ENCODE measurements around the gene CADM1. TPM values are rescaled to one million over a fixed set of nuclear protein-coding genes. Genes with fewer than 3 reads are reported as not detected.

Gene CADM1
- total RNA-seq, 1 experiment from 2014 or later, result 0.79 TPM

- Histone ChIP-seq H3K9ac (ENCODE audit: low read length) (no peak overlapping the region), H3K4me1 (ENCODE audit: control insufficient read depth in 1 of 2, insufficient read depth in 2 of 2, low read length in 2 of 2) (no peaks in the 10 kb centered on the region), H3K9me2 (ENCODE audit: insufficient read depth) (no peaks in the 10 kb centered on the region), H3K36me3 (ENCODE audit: control insufficient read depth in 1 of 2, insufficient read depth in 2 of 2, low read length in 2 of 2) (no peaks in the 10 kb centered on the region), H2AFZ (ENCODE audit: low read depth, low read length, poor library complexity, severe bottlenecking) (no peak overlapping the region), H3K27ac (ENCODE audit: low read depth, low read length) (no peak overlapping the region), H3K4me2 (ENCODE audit: low read length) (no peak overlapping the region), H3K27me3 (ENCODE audit: insufficient read depth, low read length) (no peaks in the 10 kb centered on the region), H3K4me3 (replicated peaks in 1 of 2; ENCODE audit: low read depth in 1 of 2, low read length in 2 of 2) (no peak overlapping the region), H3K79me2 (ENCODE audit: insufficient read depth, low read length) (no peaks in the 10 kb centered on the region), H4K20me1 (ENCODE audit: insufficient read depth) (no peaks in the 10 kb centered on the region), H3K9me3 (ENCODE audit: control insufficient read depth in 1 of 2, insufficient read depth in 1 of 2, low read depth in 1 of 2, low read length in 2 of 2) (peaks cover 0 to 6% of the 10 kb centered on the region in 2 experiments; a peak in 2 of 4 replicates)
- no peak for DNase-seq (ENCODE audit: low read depth, low spot score)
- ChIA-PET POLR2A (no interaction called here), CTCF (no interaction called here), RAD21 (ENCODE audit: low non-redundant PET in 1 of 2, low total read pairs in 2 of 2, uncharacterized antibody in 2 of 2, unreplicated experiment in 2 of 2) (no interaction called here)
- ATAC-seq, result no peak
- no peak for TF ChIP-seq FOSL1 (IDR thresholded peaks at IDR 0.05; ENCODE audit: low read depth)
- no peak for TF ChIP-seq ZBTB33 (IDR thresholded peaks at IDR 0.05; ENCODE audit: extremely low read depth, insufficient replicate concordance, low read length)
- no peak for TF ChIP-seq SRF (IDR thresholded peaks at IDR 0.05; ENCODE audit: low read depth)
- no peak for TF ChIP-seq MAX (IDR thresholded peaks at IDR 0.05)
- TF ChIP-seq ZNF274 (IDR thresholded peaks at IDR 0.05; ENCODE audit: low read depth, low read length), result no peak
- TF ChIP-seq EZH2 (IDR thresholded peaks at IDR 0.05), result no peak
- TF ChIP-seq ATF3 (IDR thresholded peaks at IDR 0.05), result no peak
- no peak for TF ChIP-seq CTCF (IDR thresholded peaks at IDR 0.05 in 2 of 3, conservative IDR thresholded peaks at IDR 0.05 in 1 of 3; ENCODE audit: borderline replicate concordance in 1 of 3, insufficient read depth in 1 of 3, low read depth in 2 of 3, low read length in 2 of 3)
- TF ChIP-seq RAD21 (IDR thresholded peaks at IDR 0.05; ENCODE audit: low read depth), result no peak
- no peak for TF ChIP-seq EGR1 (IDR thresholded peaks at IDR 0.05; ENCODE audit: low read depth)
- no peak for TF ChIP-seq ELF1 (IDR thresholded peaks at IDR 0.05; ENCODE audit: borderline replicate concordance, low read depth)
- no peak for TF ChIP-seq SIN3A (IDR thresholded peaks at IDR 0.05; ENCODE audit: low read depth)
- TF ChIP-seq POLR2A (IDR thresholded peaks at IDR 0.05; ENCODE audit: borderline replicate concordance, extremely low read depth, insufficient read depth, insufficient read length), result no peak
- no peak for TF ChIP-seq ZFX (IDR thresholded peaks at IDR 0.05)
- no peak for TF ChIP-seq JUND (IDR thresholded peaks at IDR 0.05)
- no peak for TF ChIP-seq EZH2phosphoT487 (IDR thresholded peaks at IDR 0.05; ENCODE audit: borderline replicate concordance)
- no peak for TF ChIP-seq TCF7L2 (IDR thresholded peaks at IDR 0.05; ENCODE audit: borderline replicate concordance, extremely low read depth, insufficient read depth, insufficient read length)
- intact Hi-C loops (cut with micrococcal nuclease), result no loop called here
- no TSS peak for BruUV-seq (replicated peaks)
These were observed 31.0 kb downstream of the CADM1 start for GRCh38 chr11:115473167-115473566.

Measured in HCT116 (cell line).